H1 (cell line): Measurements from ENCODE around the gene CCDC117. TPM values are rescaled to one million over a fixed set of nuclear protein-coding genes. Genes with fewer than 3 reads are reported as not detected.

Experiments
- CTCF ChIA-PET: fragments of 300-600 bp; sonication (Branson Sonifier 250); formaldehyde crosslinking; loops from one replicate; lab custom pipeline; 2021; ENCODE audit not compliant: partially characterized antibody; lab: Charles Lee
- POLR2A ChIA-PET: fragments of 300-600 bp; sonication (Branson Sonifier 250); formaldehyde crosslinking; loops from one replicate; lab custom pipeline; 2021; ENCODE audit warnings: inconsistent platforms; ENCODE audit not compliant: partially characterized antibody; lab: Charles Lee
- DNase-seq, 2 experiments: peaks; one replicate each; pipeline versions ENCODE4 v3.0.0 to v3.0.0-alpha.2; 2010 to 2022; ENCODE audit warnings: low spot score in 2 of 2, low read depth in 1 of 2, mixed read lengths in 1 of 2
- FAIRE-seq: peaks from 2 replicates; lab custom pipeline; 2011; peaks lifted over from hg19 to GRCh38; lab: Jason Lieb, UNC
- H2AFZ ChIP-seq: 2 replicates; pipeline ENCODE4 v1.8.1; 2012; ENCODE audit warnings: low read length, inconsistent platforms
- H2AK5ac ChIP-seq: 2 replicates; pipeline ENCODE4 v1.6.1; 2013; ENCODE audit warnings: low read depth, low read length
- H2BK120ac ChIP-seq: replicated peaks from 2 replicates; pipeline ENCODE3; 2013; ENCODE audit warnings: low read depth, low read length, inconsistent platforms
- H2BK12ac ChIP-seq: 2 replicates; pipeline ENCODE4 v1.6.1; 2013; ENCODE audit warnings: low read depth, low read length
- H2BK15ac ChIP-seq: 2 replicates; pipeline ENCODE4 v1.6.1; 2013; ENCODE audit warnings: low read length
- H2BK20ac ChIP-seq: 2 replicates; pipeline ENCODE4 v1.6.1; 2013; ENCODE audit warnings: low read length
- H2BK5ac ChIP-seq: 2 replicates; pipeline ENCODE4 v1.6.1; 2013; ENCODE audit warnings: low read depth, low read length
- H3K14ac ChIP-seq: 2 replicates; pipeline ENCODE4 v1.6.1; 2013; ENCODE audit warnings: inconsistent platforms; ENCODE audit not compliant: insufficient read length
- H3K18ac ChIP-seq: 2 replicates; pipeline ENCODE4 v1.6.1; 2013; ENCODE audit warnings: low read length; ENCODE audit errors: extremely low read depth
- H3K23ac ChIP-seq: 2 replicates; pipeline ENCODE4 v1.6.1; 2013; ENCODE audit warnings: inconsistent platforms; ENCODE audit not compliant: insufficient read length
- H3K23me2 ChIP-seq: 2 replicates; pipeline ENCODE4 v1.6.1; 2013; ENCODE audit warnings: low read depth, low read length
- H3K27ac ChIP-seq: 2 replicates; pipeline ENCODE4 v1.6.1; 2011; ENCODE audit warnings: low read depth, low read length, inconsistent platforms
- H3K27me3 ChIP-seq, 4 experiments: replicated peaks in 1 of 4; 1 replicate in 1 of 4; 2 replicates in 3 of 4; pipeline versions ENCODE4 v1.6.1 to v1.8.1; 2011 to 2013; ENCODE audit warnings: low read length in 3 of 4, mild to moderate bottlenecking in 3 of 4, inconsistent platforms in 2 of 4, mixed read lengths in 2 of 4, moderate library complexity in 1 of 4; ENCODE audit not compliant: control insufficient read depth in 3 of 4, insufficient read depth in 3 of 4; ENCODE audit errors: extremely low read depth in 1 of 4
- H3K36me3 ChIP-seq, 4 experiments: 2 replicates each; pipeline versions ENCODE4 v1.6.1 to v1.8.1; 2011 to 2013; ENCODE audit warnings: mild to moderate bottlenecking in 4 of 4, low read length in 3 of 4, moderate library complexity in 2 of 4, control low read depth in 1 of 4, inconsistent platforms in 1 of 4; ENCODE audit not compliant: insufficient read depth in 4 of 4, control insufficient read depth in 2 of 4
- H3K4ac ChIP-seq: replicated peaks from 2 replicates; pipeline ENCODE3; 2013; ENCODE audit warnings: low read length, low read depth, mixed read lengths, inconsistent platforms; ENCODE audit not compliant: insufficient read length
- H3K4me1 ChIP-seq, 4 experiments: replicated peaks in 1 of 4; 1 replicate in 1 of 4; 2 replicates in 3 of 4; pipeline versions ENCODE4 v1.6.1 to v1.8.1; 2011 to 2013; ENCODE audit warnings: low read length in 3 of 4, inconsistent platforms in 2 of 4, mixed read lengths in 1 of 4; ENCODE audit not compliant: insufficient read depth in 4 of 4, control insufficient read depth in 3 of 4
- H3K4me2 ChIP-seq, 2 experiments: 2 replicates each; pipeline versions ENCODE4 v1.6.1 to v1.8.1; 2011 to 2013; ENCODE audit warnings: low read depth in 2 of 2, low read length in 2 of 2, control low read depth in 1 of 2, inconsistent platforms in 1 of 2, mild to moderate bottlenecking in 1 of 2; ENCODE audit not compliant: insufficient read depth in 1 of 2
- H3K4me3 ChIP-seq, 4 experiments: fragments of 200-600, 300-600 bp in 1 of 4; sonication (generic), shearing (Covaris generic), sonication (Bioruptor Twin) in 1 of 4; 2 replicates each; pipeline versions ENCODE4 v1.5.1 to v1.8.1; 2011 to 2016; ENCODE audit warnings: low read length in 4 of 4, low read depth in 3 of 4, control low read depth in 2 of 4, inconsistent platforms in 2 of 4, mild to moderate bottlenecking in 2 of 4, mixed read lengths in 1 of 4, moderate library complexity in 1 of 4; ENCODE audit not compliant: insufficient read depth in 2 of 4; ENCODE audit errors: extremely low read depth in 1 of 4
- H3K56ac ChIP-seq: replicated peaks from 2 replicates; pipeline ENCODE3; 2013; ENCODE audit warnings: low read depth, mild to moderate bottlenecking, mixed read lengths, low read length, inconsistent platforms; ENCODE audit not compliant: insufficient read length
- H3K79me1 ChIP-seq: 2 replicates; pipeline ENCODE4 v1.6.1; 2013; ENCODE audit warnings: low read depth, low read length, control low read depth
- H3K79me2 ChIP-seq, 2 experiments: 2 replicates each; pipeline versions ENCODE4 v1.6.1 to v1.8.1; 2012 to 2013; ENCODE audit warnings: low read length in 2 of 2, mild to moderate bottlenecking in 2 of 2, inconsistent platforms in 1 of 2; ENCODE audit not compliant: insufficient read depth in 2 of 2, control insufficient read depth in 1 of 2
- H3K9ac ChIP-seq, 4 experiments: replicated peaks in 1 of 4; 1 replicate in 1 of 4; 2 replicates in 3 of 4; pipeline versions ENCODE4 v1.6.1 to v1.8.1; 2011 to 2013; ENCODE audit warnings: low read depth in 3 of 4, low read length in 3 of 4, control low read depth in 2 of 4, mild to moderate bottlenecking in 2 of 4, moderate library complexity in 2 of 4, inconsistent platforms in 1 of 4; ENCODE audit errors: extremely low read depth in 1 of 4
- H3K9me3 ChIP-seq, 2 experiments: 2 replicates each; pipeline versions ENCODE4 v1.6.1 to v1.8.1; 2012 to 2013; ENCODE audit warnings: mild to moderate bottlenecking in 2 of 2, moderate library complexity in 2 of 2, control low read depth in 1 of 2, inconsistent platforms in 1 of 2, low read depth in 1 of 2, low read length in 1 of 2, mixed read lengths in 1 of 2; ENCODE audit not compliant: insufficient read depth in 2 of 2
- H4K20me1 ChIP-seq, 2 experiments: replicated peaks in 1 of 2; 2 replicates each; pipeline versions ENCODE3 to v1.8.1; 2011 to 2013; ENCODE audit warnings: inconsistent platforms in 2 of 2, low read length in 2 of 2, mild to moderate bottlenecking in 1 of 2; ENCODE audit not compliant: insufficient read depth in 2 of 2, control insufficient read depth in 1 of 2
- H4K5ac ChIP-seq: 2 replicates; pipeline ENCODE4 v1.6.1; 2013; ENCODE audit warnings: low read length, low read depth, mixed read lengths, inconsistent platforms; ENCODE audit not compliant: insufficient read length
- H4K8ac ChIP-seq: 2 replicates; pipeline ENCODE4 v1.8.0; 2013; ENCODE audit warnings: mild to moderate bottlenecking, moderate library complexity, low read length, inconsistent platforms; ENCODE audit not compliant: insufficient read depth; ENCODE audit errors: extremely low read depth
- H4K91ac ChIP-seq: replicated peaks from 2 replicates; pipeline ENCODE3; 2013; ENCODE audit warnings: low read length, mixed read lengths, inconsistent platforms; ENCODE audit not compliant: insufficient read length
- CEBPB ChIP-seq: IDR thresholded peaks from 2 replicates; pipeline ENCODE4 v1.6.1; 2012; ENCODE audit warnings: low read depth, low read length
- EGR1 ChIP-seq: IDR thresholded peaks from 2 replicates; pipeline ENCODE4 v1.6.1; 2011; ENCODE audit warnings: low read depth, low read length, borderline replicate concordance
- POLR2AphosphoS5 ChIP-seq: IDR thresholded peaks from 2 replicates; pipeline ENCODE4 v1.6.1; 2011; ENCODE audit warnings: low read depth, low read length
- POU5F1 ChIP-seq: IDR thresholded peaks from 2 replicates; pipeline ENCODE4 v1.6.1; 2011; ENCODE audit warnings: low read depth, mild to moderate bottlenecking, low read length, moderate library complexity
- RAD21 ChIP-seq, 2 experiments: IDR thresholded peaks in 1 of 2; conservative IDR thresholded peaks in 1 of 2; 2 replicates each; pipeline ENCODE4 v1.6.1; 2011; ENCODE audit warnings: low read depth in 2 of 2, low read length in 2 of 2, improper control_type of control experiment in 1 of 2, inconsistent platforms in 1 of 2, mild to moderate bottlenecking in 1 of 2, moderate library complexity in 1 of 2
- TAF7 ChIP-seq: optimal IDR thresholded peaks from 2 replicates; pipeline ENCODE3; 2011; ENCODE audit warnings: low read depth, mild to moderate bottlenecking, inconsistent platforms, low read length, moderate library complexity, borderline replicate concordance
- TEAD4 ChIP-seq: IDR thresholded peaks from 2 replicates; pipeline ENCODE4 v1.6.1; 2012; ENCODE audit warnings: low read depth, low read length, inconsistent platforms, mixed read lengths
- WGBS, 2 experiments: shearing (Covaris generic) in 1 of 2; methylation state at CpG; one replicate each; pipeline versions ENCODE4 v1.1.6 to v1.1.7; 2013 to 2015; ENCODE audit warnings: low lambda C conversion rate in 2 of 2, mixed read lengths in 2 of 2, inconsistent platforms in 1 of 2, low coverage in 1 of 2, missing lambda C conversion rate in 1 of 2; ENCODE audit not compliant: insufficient replicate concordance in 2 of 2, insufficient coverage in 1 of 2, insufficient read length in 1 of 2; ENCODE audit errors: extremely low coverage in 1 of 2, missing lambda C conversion rate in 1 of 2; 5-methylcytosine and 5-hydroxymethylcytosine counted together
- polyA plus RNA-seq, 7 experiments: library from polyadenylated mRNA; depleted of rRNA in 3 of 7; stranded (reverse) in 5 of 7; unstranded in 2 of 7; fragments of >200 nt in 5 of 7; fragments of 200-250 nt in 2 of 7; gene quantifications; 1 replicate in 5 of 7; 2 replicates in 1 of 7; 4 replicates in 1 of 7; pipeline versions ENCODE4 v1.2.1 to v1.2.3, GENCODE V29; 2011 to 2013; ENCODE audit warnings: missing spikeins in 2 of 7, mixed read lengths in 2 of 7
- total RNA-seq: library from RNA; stranded (reverse); fragmentation: NEBNext Ultra II Directional; extraction: Animal tissue kit (Norgen Biotek cat#: 25700); gene quantifications from 2 replicates; pipeline ENCODE4 v1.2.1, GENCODE V29; 2021
- TF ChIP-seq, protein P1 (sequence below): IDR thresholded peaks from 2 replicates; pipeline ENCODE4 v1.6.1; 2012; ENCODE audit warnings: low read length, inconsistent platforms

Gene CCDC117
- total and polyA plus RNA-seq, 2 of the 8 experiments (the other 6 are each of a cell fraction or from before 2014, with no cell fraction given): 9.1 to 43.1 TPM

DNA sequence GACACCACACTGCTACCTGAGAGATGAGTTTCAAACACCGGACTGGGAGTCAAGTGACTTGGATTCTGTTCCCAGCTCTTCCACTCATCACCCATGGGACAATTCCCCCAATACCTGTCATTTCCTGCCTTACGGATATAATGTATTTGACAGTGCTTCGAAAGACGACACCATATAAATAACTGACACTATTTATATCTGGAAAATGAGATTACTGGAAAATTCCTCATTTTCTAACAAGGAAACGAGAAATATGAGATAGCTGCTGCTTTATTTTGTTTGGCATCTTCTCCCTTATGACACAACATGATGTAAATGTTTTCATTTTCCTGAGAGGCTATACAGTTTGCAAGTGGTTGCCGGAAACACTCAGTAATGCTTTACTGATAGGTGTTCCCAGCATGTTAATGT is 22.0 kb upstream of the CCDC117 start:
- Histone ChIP-seq H2BK12ac (no peak overlapping the region), H3K4me3 (no peak overlapping the region), H3K56ac (no peak overlapping the region), H3K23ac (no peak overlapping the region), H2BK5ac (no peak overlapping the region), H3K36me3 (peaks cover 6 to 49% (median 27%) of the 10 kb centered on the region in 4 experiments; a peak in 6 of 8 replicates), H3K4me1 (no peaks in the 10 kb centered on the region), H2BK120ac (no peak overlapping the region), H3K9me3 (no peaks in the 10 kb centered on the region), H3K14ac (no peak overlapping the region), H2BK15ac (no peak overlapping the region), H3K4me2 (no peak overlapping the region), H3K23me2 (no peaks in the 10 kb centered on the region), H2BK20ac (no peak overlapping the region), H4K91ac (no peak overlapping the region), H3K79me1 (no peaks in the 10 kb centered on the region), H4K5ac (no peak overlapping the region), H3K18ac (no peak overlapping the region), H3K79me2 (no peaks in the 10 kb centered on the region), H3K9ac (no peak overlapping the region), H3K4ac (no peak overlapping the region), H4K8ac (no peak overlapping the region), H4K20me1 (no peaks in the 10 kb centered on the region), H2AFZ (no peak overlapping the region), H3K27me3 (no peaks in the 10 kb centered on the region), H3K27ac (no peak overlapping the region), H2AK5ac (no peak overlapping the region)
- DNase-seq (no peak), FAIRE-seq (no peak)
- POLR2A ChIA-PET: interaction anchor here (0.7 to 2.7 kb wide), 3 partner anchors 9 to 13 kb away, joined by 3 to 14 read pairs (median 5); partner anchors contain the start of gene CHEK2
- CTCF ChIA-PET: no interaction called here
- WGBS, 2 experiments: 93% methylated on average over 6 of the region's 6 CpGs; no CpG with 5 or more reads in 1 of the 2 experiments
- TF ChIP-seq POU5F1 (no peak), POLR2AphosphoS5 (no peak), RAD21 (IDR thresholded peaks at IDR 0.05 in 1 of 2, conservative IDR thresholded peaks at IDR 0.05 in 1 of 2; ENCODE audit: low read depth in 2 of 2, low read length in 2 of 2) (no peak), TAF7 (no peak), TEAD4 (no peak), EGR1 (no peak), CEBPB (no peak)
- TF ChIP-seq, protein P1, sequence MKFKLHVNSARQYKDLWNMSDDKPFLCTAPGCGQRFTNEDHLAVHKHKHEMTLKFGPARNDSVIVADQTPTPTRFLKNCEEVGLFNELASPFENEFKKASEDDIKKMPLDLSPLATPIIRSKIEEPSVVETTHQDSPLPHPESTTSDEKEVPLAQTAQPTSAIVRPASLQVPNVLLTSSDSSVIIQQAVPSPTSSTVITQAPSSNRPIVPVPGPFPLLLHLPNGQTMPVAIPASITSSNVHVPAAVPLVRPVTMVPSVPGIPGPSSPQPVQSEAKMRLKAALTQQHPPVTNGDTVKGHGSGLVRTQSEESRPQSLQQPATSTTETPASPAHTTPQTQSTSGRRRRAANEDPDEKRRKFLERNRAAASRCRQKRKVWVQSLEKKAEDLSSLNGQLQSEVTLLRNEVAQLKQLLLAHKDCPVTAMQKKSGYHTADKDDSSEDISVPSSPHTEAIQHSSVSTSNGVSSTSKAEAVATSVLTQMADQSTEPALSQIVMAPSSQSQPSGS: no peak
